ENCODE results near the gene PDPK1. TPM values are rescaled to one million over a fixed set of nuclear protein-coding genes. Genes with fewer than 3 reads are reported as not detected.

The PDPK1 gene
- total RNA-seq, 1 donor from 2014 or later = 13.9 TPM

DNA sequence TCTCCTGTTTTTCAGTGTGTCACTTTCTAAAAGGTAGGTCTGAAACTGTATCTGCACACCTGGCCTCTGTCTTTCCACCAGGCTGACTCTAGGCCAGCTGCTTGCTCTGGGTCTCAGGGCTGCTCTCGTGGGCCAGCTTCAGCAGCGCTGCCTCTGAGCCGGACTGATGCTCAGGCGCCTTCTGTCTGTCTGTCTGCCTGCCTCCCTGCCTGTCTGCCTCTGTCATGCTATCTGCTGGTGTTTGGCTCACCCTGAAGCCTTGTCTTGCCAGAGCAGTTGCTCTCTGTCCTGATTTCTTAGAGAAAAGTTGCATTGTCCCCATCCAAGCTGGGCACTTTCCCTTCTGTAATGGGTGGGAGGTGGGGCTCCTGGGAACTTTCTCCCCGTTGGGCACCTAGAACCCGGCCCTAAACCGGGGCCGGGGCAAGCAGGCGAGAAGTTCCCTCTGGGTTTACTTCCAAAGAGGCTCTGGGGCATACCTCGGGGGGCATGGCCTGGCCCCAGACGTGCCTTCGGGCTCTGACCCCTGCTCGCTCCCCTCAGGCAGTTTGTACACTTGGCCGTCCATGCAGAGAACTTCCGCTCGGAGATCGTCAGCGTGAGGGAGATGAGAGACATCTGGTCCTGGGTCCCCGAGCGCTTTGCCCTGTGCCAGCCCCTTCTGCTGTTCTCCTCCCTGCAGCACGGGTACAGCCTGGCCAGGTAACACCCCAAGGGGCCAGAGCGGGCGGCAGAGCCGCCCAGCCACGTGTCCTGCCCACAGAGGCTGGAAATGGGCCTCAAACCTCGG, 39.9 kb upstream of the PDPK1 start:
- no peak overlapping the region for H3K27ac Mint-ChIP-seq
- no peak overlapping the region for H3K27ac ChIP-seq

DNA sequence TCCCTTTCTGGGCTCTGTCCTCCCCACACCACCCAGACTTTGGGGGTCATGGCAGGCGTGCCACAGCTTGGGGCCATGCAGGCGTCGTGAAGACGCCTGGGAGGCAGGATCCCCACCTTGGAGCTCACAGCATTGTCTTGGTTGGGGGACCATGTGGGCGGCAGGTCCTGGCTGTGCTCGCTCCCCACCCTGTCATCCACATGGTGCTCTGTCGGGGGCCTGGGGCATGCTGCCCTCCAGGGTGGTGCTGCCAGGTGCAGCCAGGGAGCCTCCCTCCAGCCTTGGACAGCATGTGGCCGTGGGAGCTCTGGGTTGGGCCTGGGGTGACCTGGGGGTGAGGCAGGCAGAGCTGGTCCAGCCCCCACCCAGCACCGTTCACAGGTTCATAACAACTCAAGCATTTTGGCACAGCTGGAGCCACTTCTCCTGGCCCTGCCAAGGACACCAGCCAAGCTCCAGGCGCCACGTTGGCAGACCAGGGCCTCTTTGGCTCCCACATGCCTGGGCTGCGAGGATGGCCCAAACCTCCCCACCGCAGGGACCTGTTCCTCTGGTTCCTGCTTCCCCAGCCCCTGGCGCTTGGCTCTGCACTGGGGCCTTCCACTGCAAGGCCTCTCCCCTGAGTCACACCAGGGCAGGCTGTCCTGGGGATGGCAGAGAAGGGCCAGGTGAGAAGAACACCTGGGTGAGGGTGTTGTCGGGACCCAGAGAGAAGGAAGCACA, 39.1 kb upstream of the PDPK1 start:
- H3K36me3 Mint-ChIP-seq = peaks cover 3% of the 10 kb centered on the region
- TF ChIP-seq, protein P1, sequence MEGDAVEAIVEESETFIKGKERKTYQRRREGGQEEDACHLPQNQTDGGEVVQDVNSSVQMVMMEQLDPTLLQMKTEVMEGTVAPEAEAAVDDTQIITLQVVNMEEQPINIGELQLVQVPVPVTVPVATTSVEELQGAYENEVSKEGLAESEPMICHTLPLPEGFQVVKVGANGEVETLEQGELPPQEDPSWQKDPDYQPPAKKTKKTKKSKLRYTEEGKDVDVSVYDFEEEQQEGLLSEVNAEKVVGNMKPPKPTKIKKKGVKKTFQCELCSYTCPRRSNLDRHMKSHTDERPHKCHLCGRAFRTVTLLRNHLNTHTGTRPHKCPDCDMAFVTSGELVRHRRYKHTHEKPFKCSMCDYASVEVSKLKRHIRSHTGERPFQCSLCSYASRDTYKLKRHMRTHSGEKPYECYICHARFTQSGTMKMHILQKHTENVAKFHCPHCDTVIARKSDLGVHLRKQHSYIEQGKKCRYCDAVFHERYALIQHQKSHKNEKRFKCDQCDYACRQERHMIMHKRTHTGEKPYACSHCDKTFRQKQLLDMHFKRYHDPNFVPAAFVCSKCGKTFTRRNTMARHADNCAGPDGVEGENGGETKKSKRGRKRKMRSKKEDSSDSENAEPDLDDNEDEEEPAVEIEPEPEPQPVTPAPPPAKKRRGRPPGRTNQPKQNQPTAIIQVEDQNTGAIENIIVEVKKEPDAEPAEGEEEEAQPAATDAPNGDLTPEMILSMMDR (IDR thresholded peaks at IDR 0.05) = no peak
- TF ChIP-seq EZH2 (IDR thresholded peaks at IDR 0.05) (no peak), EZH2phosphoT487 (IDR thresholded peaks at IDR 0.05) (no peak)
- Histone ChIP-seq H3K9me3 (ENCODE audit: low read depth) (no peaks in the 10 kb centered on the region), H3K36me3 (no peaks in the 10 kb centered on the region), H3K27me3 (no peaks in the 10 kb centered on the region), H3K4me2 (no peak overlapping the region), H3K4me3 (no peak overlapping the region), H4K20me1 (ENCODE audit: low read depth) (no peaks in the 10 kb centered on the region), H3K9ac (no peak overlapping the region), H3K27ac (no peak overlapping the region), H2AFZ (replicated peaks) (no peak overlapping the region), H3F3A (ENCODE audit: low read depth) (peaks cover 4% of the 10 kb centered on the region), H3K79me2 (ENCODE audit: low read depth) (no peaks in the 10 kb centered on the region), H3K4me1 (peaks cover 6% of the 10 kb centered on the region)
- no peak for DNase-seq (ENCODE audit: low spot score)
- no peaks in the 10 kb centered on the region for H3K9me3 Mint-ChIP-seq
- H3K4me1 Mint-ChIP-seq = peaks cover 3% of the 10 kb centered on the region
- peaks cover 2% of the 10 kb centered on the region for H3K27me3 Mint-ChIP-seq (ENCODE audit: insufficient read depth, low read depth)
- H3K4me3 Mint-ChIP-seq = no peak overlapping the region
- no peak overlapping the region for H3K27ac Mint-ChIP-seq

More for the DNA sequence above, 39.9 kb upstream of the PDPK1 start:
- H3K4me1 Mint-ChIP-seq = peaks cover 3% of the 10 kb centered on the region
- Histone ChIP-seq H3K36me3 (no peaks in the 10 kb centered on the region), H4K20me1 (ENCODE audit: low read depth) (no peaks in the 10 kb centered on the region), H2AFZ (replicated peaks) (no peak overlapping the region), H3K4me1 (peaks cover 6% of the 10 kb centered on the region), H3K9ac (no peak overlapping the region), H3K4me3 (no peak overlapping the region), H3K9me3 (ENCODE audit: low read depth) (no peaks in the 10 kb centered on the region), H3K79me2 (ENCODE audit: low read depth) (no peaks in the 10 kb centered on the region), H3K27me3 (no peaks in the 10 kb centered on the region), H3F3A (ENCODE audit: low read depth) (peaks cover 4% of the 10 kb centered on the region), H3K4me2 (no peak overlapping the region)
- no peak for DNase-seq (ENCODE audit: low spot score)
- no peaks in the 10 kb centered on the region for H3K9me3 Mint-ChIP-seq
- peaks cover 3% of the 10 kb centered on the region for H3K36me3 Mint-ChIP-seq
- H3K27me3 Mint-ChIP-seq (ENCODE audit: insufficient read depth, low read depth) = no peaks in the 10 kb centered on the region
- TF ChIP-seq EZH2phosphoT487 (IDR thresholded peaks at IDR 0.05) = no peak
- TF ChIP-seq, protein P1 (IDR thresholded peaks at IDR 0.05) = no peak
- no peak for TF ChIP-seq EZH2 (IDR thresholded peaks at IDR 0.05)
- H3K4me3 Mint-ChIP-seq = no peak overlapping the region

DNA sequence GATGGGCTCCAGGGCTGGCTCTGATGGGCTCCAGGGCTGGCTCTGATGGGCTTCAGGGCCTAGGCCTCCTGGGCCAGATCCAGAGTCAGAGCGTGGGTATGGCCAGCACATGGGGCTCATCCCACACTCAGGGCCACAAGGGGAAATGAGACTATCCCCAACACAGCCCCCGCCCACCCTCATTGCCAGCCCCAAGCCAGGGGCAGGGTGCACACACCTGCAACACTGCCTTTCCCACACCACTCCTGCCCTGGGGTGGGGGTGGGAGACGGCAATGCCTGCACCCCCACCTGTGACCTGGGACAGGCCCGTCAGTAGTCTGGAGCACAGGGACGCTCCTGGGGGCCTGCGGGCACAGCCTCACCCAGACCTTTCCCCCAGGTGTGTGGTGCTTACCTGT, 38.4 kb upstream of the PDPK1 start:
- no peaks in the 10 kb centered on the region for H3K9me3 Mint-ChIP-seq

More for the DNA sequence above, 38.4 kb upstream of the PDPK1 start:
- H3K27me3 Mint-ChIP-seq (ENCODE audit: insufficient read depth, low read depth) = peaks cover 2% of the 10 kb centered on the region
- Histone ChIP-seq H3K79me2 (ENCODE audit: low read depth) (no peaks in the 10 kb centered on the region), H3K9me3 (ENCODE audit: low read depth) (no peaks in the 10 kb centered on the region), H3K4me1 (peaks cover 6% of the 10 kb centered on the region), H4K20me1 (ENCODE audit: low read depth) (no peaks in the 10 kb centered on the region), H3K9ac (no peak overlapping the region), H3F3A (ENCODE audit: low read depth) (peaks cover 4% of the 10 kb centered on the region), H3K36me3 (no peaks in the 10 kb centered on the region), H3K27ac (no peak overlapping the region), H2AFZ (replicated peaks) (no peak overlapping the region), H3K4me2 (no peak overlapping the region), H3K27me3 (no peaks in the 10 kb centered on the region), H3K4me3 (no peak overlapping the region)
- no peak overlapping the region for H3K4me3 Mint-ChIP-seq
- peaks cover 3% of the 10 kb centered on the region for H3K36me3 Mint-ChIP-seq
- peaks cover 3% of the 10 kb centered on the region for H3K4me1 Mint-ChIP-seq
- TF ChIP-seq EZH2phosphoT487 (IDR thresholded peaks at IDR 0.05) (no peak), EZH2 (IDR thresholded peaks at IDR 0.05) (no peak)
- TF ChIP-seq, protein P1 (IDR thresholded peaks at IDR 0.05) = no peak
- H3K27ac Mint-ChIP-seq = no peak overlapping the region
- no peak for DNase-seq (ENCODE audit: low spot score)
